Caco-2 (cell line): Measurements from ENCODE around the gene CEBPZ. TPM values are rescaled to one million over a fixed set of nuclear protein-coding genes. Genes with fewer than 3 reads are reported as not detected.

Experiments used
- BruUV-seq: library from RNA; stranded (reverse); fragments of 400-500 nt; replicated peaks from 2 replicates; lab custom pipeline; 2021; lab: Mats Ljungman, UMichigan
- CTCF ChIA-PET: fragments of 300-600 bp; sonication (Branson Sonifier 250); formaldehyde crosslinking; loops from one replicate; lab custom pipeline; 2022; ENCODE audit warnings: antibody characterized with exemption; lab: Charles Lee
- POLR2A ChIA-PET: fragments of 300-600 bp; sonication (Branson Sonifier 250); formaldehyde crosslinking; loops from one replicate; lab custom pipeline; 2022; ENCODE audit warnings: antibody characterized with exemption; lab: Charles Lee
- DNase-seq, 2 experiments: peaks; one replicate each; pipeline versions ENCODE4 v3.0.0 to v3.0.0-alpha.2; 2020 to 2022
- H3K27me3 ChIP-seq: replicated peaks from 2 replicates; pipeline ENCODE4 v1.6.0; 2011; ENCODE audit warnings: low read length; ENCODE audit not compliant: control insufficient read depth, insufficient read depth
- H3K36me3 ChIP-seq: 2 replicates; pipeline ENCODE4 v1.5.1; 2011; ENCODE audit warnings: low read length; ENCODE audit not compliant: control insufficient read depth, insufficient read depth
- H3K4me1 ChIP-seq: fragments of 250-450 bp; sonication (Bioruptor Pico); 2 replicates; pipeline ENCODE4 v1.5.1; 2020; ENCODE audit warnings: mild to moderate bottlenecking
- H3K4me3 ChIP-seq: 2 replicates; pipeline ENCODE4 v1.5.1; 2011; ENCODE audit warnings: low read depth, mild to moderate bottlenecking, control low read depth, low read length
- H3K9me3 ChIP-seq: fragments of 250-450 bp; sonication (Bioruptor Pico); 2 replicates; pipeline ENCODE4 v1.5.1; 2020; ENCODE audit warnings: mild to moderate bottlenecking, moderate library complexity
- H3K27ac Mint-ChIP-seq: one replicate; pipeline ENCODE4 v1.8.0; 2022; ENCODE audit warnings: mixed read lengths; ENCODE audit not compliant: unreplicated experiment
- H3K27me3 Mint-ChIP-seq: one replicate; pipeline ENCODE4 v1.8.0; 2022; ENCODE audit warnings: mixed read lengths; ENCODE audit not compliant: insufficient read depth, unreplicated experiment
- H3K36me3 Mint-ChIP-seq: one replicate; pipeline ENCODE4 v1.8.0; 2022; ENCODE audit warnings: mild to moderate bottlenecking, mixed read lengths; ENCODE audit not compliant: insufficient read depth, unreplicated experiment
- H3K4me1 Mint-ChIP-seq: one replicate; pipeline ENCODE4 v1.8.0; 2022; ENCODE audit warnings: low read depth, mixed read lengths; ENCODE audit not compliant: unreplicated experiment
- H3K4me3 Mint-ChIP-seq: one replicate; pipeline ENCODE4 v1.8.0; 2022; ENCODE audit warnings: mild to moderate bottlenecking, moderate library complexity, mixed read lengths; ENCODE audit not compliant: unreplicated experiment
- H3K9me3 Mint-ChIP-seq: one replicate; pipeline ENCODE4 v1.8.0; 2022; ENCODE audit warnings: mixed read lengths; ENCODE audit not compliant: unreplicated experiment
- intact Hi-C: fragments of 100-400 bp; cut with micrococcal nuclease; formaldehyde crosslinking; loops from one replicate; pipeline ENCODE4 v1.10.0; 2022; ENCODE audit not compliant: unreplicated experiment
- total RNA-seq: library from RNA; stranded (reverse); gene quantifications from 2 replicates; pipeline ENCODE4 v1.2.3, GENCODE V29; 2022
- TF ChIP-seq, protein P1 (sequence below), 2 experiments: fragments of 200-600 bp in 1 of 2; IDR thresholded peaks; 1 replicate in 1 of 2; 2 replicates in 1 of 2; pipeline versions ENCODE4 v1.5.1 to v1.8.0; 2011 to 2022; ENCODE audit warnings: antibody characterized with exemption in 1 of 2, control low read depth in 1 of 2, inconsistent platforms in 1 of 2, low read depth in 1 of 2, low read length in 1 of 2, mild to moderate bottlenecking in 1 of 2, moderate library complexity in 1 of 2; ENCODE audit not compliant: insufficient read depth in 1 of 2, severe bottlenecking in 1 of 2, unreplicated experiment in 1 of 2

CEBPZ gene
- total RNA-seq, 1 experiment from 2014 or later, result 93.3 TPM

DNA sequence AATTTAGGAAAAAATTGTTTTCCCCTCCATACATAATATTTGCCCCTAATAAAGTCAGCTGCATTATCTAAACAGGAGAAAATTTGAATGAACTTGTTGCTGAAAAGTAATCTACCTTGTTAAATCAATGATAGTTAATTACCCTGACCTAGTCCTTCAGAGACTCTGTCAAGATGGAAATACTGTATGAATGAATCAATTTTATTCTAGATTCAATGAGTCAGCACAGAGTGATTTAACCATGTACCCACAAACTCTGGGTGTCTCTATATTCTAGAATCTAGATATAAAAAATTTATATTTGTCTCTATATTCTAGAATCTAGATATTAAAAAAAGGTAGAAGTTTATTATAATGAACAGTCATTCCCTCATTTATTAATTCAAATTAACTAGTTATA is 36.3 kb upstream of the CEBPZ start:
- H3K27me3 ChIP-seq, result no peaks in the 10 kb centered on the region
- Mint-ChIP-seq H3K4me3 (no peak overlapping the region), H3K9me3 (no peaks in the 10 kb centered on the region), H3K4me1 (peaks cover 18% of the 10 kb centered on the region), H3K36me3 (peaks cover 28% of the 10 kb centered on the region), H3K27ac (no peak overlapping the region), H3K27me3 (no peaks in the 10 kb centered on the region)
- ChIA-PET POLR2A (no interaction called here), CTCF (no interaction called here)
- no TSS peak for BruUV-seq
- TF ChIP-seq, protein P1, sequence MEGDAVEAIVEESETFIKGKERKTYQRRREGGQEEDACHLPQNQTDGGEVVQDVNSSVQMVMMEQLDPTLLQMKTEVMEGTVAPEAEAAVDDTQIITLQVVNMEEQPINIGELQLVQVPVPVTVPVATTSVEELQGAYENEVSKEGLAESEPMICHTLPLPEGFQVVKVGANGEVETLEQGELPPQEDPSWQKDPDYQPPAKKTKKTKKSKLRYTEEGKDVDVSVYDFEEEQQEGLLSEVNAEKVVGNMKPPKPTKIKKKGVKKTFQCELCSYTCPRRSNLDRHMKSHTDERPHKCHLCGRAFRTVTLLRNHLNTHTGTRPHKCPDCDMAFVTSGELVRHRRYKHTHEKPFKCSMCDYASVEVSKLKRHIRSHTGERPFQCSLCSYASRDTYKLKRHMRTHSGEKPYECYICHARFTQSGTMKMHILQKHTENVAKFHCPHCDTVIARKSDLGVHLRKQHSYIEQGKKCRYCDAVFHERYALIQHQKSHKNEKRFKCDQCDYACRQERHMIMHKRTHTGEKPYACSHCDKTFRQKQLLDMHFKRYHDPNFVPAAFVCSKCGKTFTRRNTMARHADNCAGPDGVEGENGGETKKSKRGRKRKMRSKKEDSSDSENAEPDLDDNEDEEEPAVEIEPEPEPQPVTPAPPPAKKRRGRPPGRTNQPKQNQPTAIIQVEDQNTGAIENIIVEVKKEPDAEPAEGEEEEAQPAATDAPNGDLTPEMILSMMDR (IDR thresholded peaks at IDR 0.05; ENCODE audit: insufficient read depth in 1 of 2, low read depth in 1 of 2, low read length in 1 of 2, severe bottlenecking in 1 of 2, unreplicated experiment in 1 of 2), result no peak
- intact Hi-C loops, result no loop called here
- DNase-seq, result no peak
- H3K4me1 ChIP-seq, result no peaks in the 10 kb centered on the region
- no peak overlapping the region for H3K4me3 ChIP-seq
- H3K9me3 ChIP-seq, result no peaks in the 10 kb centered on the region
- peaks cover 4% of the 10 kb centered on the region; the same call in 1 of the 2 replicates for H3K36me3 ChIP-seq

DNA sequence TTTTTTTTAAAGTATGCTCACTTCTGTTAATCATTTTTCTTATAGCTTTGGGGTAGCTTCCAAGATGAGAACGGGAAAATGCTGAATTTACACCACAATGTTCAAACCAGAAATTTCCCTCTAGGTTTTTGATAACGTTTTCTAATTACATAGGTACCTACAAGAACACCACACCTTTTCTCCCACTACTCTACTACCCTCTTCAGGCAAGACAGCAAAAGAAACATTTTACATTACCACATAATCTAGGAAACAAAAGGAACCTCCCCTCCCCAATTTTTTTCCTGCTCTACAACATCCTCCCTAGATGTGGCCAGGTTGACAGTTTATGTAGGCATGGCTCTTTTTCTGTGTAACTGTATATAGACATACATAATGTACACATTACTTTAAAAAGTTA is 32.4 kb upstream of the CEBPZ start:
- no peak overlapping the region for H3K27ac Mint-ChIP-seq
- H3K36me3 Mint-ChIP-seq, result peaks cover 34% of the 10 kb centered on the region
- CTCF ChIA-PET, result interaction anchor here (0.6 kb wide), 1 partner anchor 186 kb away, joined by 4 read pairs; no protein-coding TSS in a partner anchor
- Histone ChIP-seq H3K4me1 (no peaks in the 10 kb centered on the region), H3K9me3 (no peaks in the 10 kb centered on the region), H3K27me3 (no peaks in the 10 kb centered on the region), H3K36me3 (no peaks in the 10 kb centered on the region), H3K4me3 (no peak overlapping the region)
- TF ChIP-seq, protein P1 (IDR thresholded peaks at IDR 0.05; ENCODE audit: insufficient read depth in 1 of 2, low read depth in 1 of 2, low read length in 1 of 2, severe bottlenecking in 1 of 2, unreplicated experiment in 1 of 2), result peak in 1 of 2 experiments; percentile 16
- DNase-seq, result no peak
- no peak overlapping the region for H3K4me3 Mint-ChIP-seq
- POLR2A ChIA-PET, result no interaction called here
- peaks cover 18% of the 10 kb centered on the region for H3K4me1 Mint-ChIP-seq
- H3K9me3 Mint-ChIP-seq, result no peaks in the 10 kb centered on the region
- no peaks in the 10 kb centered on the region for H3K27me3 Mint-ChIP-seq
- intact Hi-C loops, result loop anchor here (1.0 kb wide), 1 partner anchor 96 kb away; no protein-coding TSS in a partner anchor
- no TSS peak for BruUV-seq

DNA sequence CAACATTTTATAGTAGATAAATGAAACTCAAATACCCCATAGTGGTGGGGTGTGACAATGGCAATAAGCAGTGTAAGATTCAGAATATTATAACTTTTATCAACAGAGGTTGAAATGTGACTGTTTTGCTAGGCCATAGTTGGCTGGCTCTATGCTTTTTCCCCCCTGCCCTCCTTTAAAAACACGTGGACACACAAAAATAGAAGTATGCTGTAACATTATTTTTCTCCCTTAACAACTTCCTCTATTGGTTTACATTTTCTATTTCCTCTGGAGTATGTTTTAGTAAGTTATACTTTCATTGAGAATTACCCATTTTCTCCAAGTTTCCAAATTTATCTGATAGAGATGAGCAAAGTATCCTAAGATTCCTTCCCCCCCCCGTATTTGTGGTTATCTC is 31.1 kb upstream of the CEBPZ start:
- no peaks in the 10 kb centered on the region for H3K36me3 ChIP-seq
- no peaks in the 10 kb centered on the region for H3K9me3 Mint-ChIP-seq
- H3K4me1 ChIP-seq, result no peaks in the 10 kb centered on the region
- ChIA-PET CTCF (no interaction called here), POLR2A (no interaction called here)
- no peaks in the 10 kb centered on the region for H3K27me3 Mint-ChIP-seq
- peaks cover 18% of the 10 kb centered on the region for H3K4me1 Mint-ChIP-seq
- intact Hi-C loops, result no loop called here
- TF ChIP-seq, protein P1 (IDR thresholded peaks at IDR 0.05; ENCODE audit: insufficient read depth in 1 of 2, low read depth in 1 of 2, low read length in 1 of 2, severe bottlenecking in 1 of 2, unreplicated experiment in 1 of 2), result no peak
- BruUV-seq, result no TSS peak
- H3K9me3 ChIP-seq, result no peaks in the 10 kb centered on the region
- no peak overlapping the region for H3K4me3 Mint-ChIP-seq
- DNase-seq, result no peak
- no peaks in the 10 kb centered on the region for H3K27me3 ChIP-seq
- no peak overlapping the region for H3K4me3 ChIP-seq
- H3K36me3 Mint-ChIP-seq, result peaks cover 30% of the 10 kb centered on the region
- H3K27ac Mint-ChIP-seq, result peak overlapping the region; percentile 25
